HL-60/S4 (cell line): ENCODE measurements around the gene GSTO2.

ENCODE experiments used
- in situ Hi-C: fragments of 300-500 bp; cut with MboI; formaldehyde crosslinking; loops from 2 replicates; pipeline ENCODE4 v1.14.3; 2022; ENCODE audit warnings: low sequenced_read_pairs

Gene GSTO2

DNA sequence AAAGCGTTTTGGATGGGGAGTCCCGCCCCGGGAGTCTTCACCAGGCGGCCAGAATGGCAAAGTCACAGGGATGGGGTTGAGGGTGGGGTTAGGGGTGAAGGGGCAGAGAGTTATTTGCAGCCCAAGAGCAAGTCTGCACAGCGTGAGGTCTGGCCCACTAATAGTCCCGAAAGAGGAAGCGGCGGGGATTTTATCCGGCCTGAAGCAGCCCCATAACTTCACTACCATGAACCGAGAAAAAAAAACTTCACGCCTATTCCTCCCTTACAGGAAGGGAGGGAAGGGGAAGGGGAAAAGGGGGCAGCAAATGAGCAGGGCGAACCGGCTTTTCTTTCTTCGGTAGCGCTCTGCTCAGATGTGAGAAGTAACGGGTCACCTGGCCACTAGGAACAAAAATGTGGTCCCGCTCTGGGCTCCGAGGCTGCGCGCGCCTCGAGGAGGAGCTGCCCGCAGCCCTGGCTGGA lies 68.6 kb downstream of the GSTO2 start:
- in situ Hi-C loops: no loop called here

DNA sequence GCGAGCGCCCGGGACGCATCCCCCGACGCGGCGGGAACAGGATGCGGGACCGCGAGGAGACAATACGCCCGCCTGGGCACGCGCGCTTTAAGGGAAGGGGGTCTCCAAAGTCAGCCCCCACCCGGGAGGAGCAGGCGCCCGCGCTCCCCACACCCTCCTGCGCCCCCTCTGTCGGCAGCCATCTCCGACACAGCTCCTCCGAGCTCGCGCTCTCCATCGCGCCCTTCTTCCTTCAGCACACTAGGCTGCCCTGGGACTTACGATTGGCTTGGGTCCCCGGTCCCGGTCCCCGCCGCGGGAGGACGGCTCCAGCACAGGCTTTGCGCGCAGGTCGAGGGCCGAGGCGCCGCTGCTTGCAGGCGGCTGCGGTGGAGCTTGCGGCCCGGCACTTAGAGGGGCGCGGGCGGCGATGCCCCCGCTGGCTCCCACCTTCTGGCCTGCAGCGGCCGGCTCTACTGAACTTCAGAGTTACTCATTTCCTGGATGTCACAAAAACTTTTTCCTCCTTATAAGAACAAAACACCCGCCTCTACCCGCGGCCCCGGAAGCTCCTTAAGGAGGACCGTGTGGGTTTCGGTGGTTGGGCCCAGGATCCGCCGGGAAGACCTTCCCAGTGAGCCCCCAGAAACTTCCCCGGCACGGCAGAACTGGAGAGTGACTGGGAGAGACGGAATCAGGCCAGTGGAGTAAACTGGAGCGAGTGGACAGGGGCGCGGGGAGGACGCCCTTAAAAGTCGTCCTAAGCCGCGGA lies 69.2 kb downstream of the GSTO2 start, which contains the start of gene ITPRIP:
ITPRIP (minus strand) TSS at position 481 of the 751 bp plus-strand sequence. CDS start 22,414 bp downstream, outside the sequence.
- in situ Hi-C loops: no loop called here

DNA sequence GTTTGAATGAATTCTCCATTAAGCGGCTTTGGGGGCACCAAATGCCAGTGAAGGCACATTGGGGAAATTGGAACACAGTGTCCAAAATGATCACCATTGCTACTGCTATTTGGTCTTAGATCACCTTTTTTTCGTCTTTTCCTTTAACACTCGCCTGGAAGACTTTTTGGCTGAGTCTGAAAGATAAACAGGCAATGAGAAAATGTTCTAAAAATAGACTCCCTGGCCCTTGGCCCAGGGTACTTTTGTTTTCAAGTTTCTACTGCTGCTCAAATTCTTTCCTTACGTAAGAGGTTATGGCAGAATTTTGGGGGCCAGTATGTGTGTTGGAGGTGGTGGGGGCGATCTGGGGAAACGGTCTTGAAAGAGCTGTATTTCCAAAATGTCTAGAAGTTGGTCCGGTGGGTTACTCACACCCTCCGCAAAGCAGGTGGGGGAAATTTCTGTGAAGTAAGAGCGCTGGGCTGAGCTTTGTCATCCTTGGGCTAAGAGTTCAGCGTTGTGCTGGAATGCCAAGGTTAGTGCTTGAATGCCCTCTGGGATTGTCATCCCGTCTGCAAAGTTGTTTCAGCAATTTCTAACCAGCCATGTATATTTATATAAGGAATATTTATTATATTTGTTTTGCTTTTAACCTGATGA lies 70.6 kb downstream of the GSTO2 start:
- in situ Hi-C loops: no loop called here

DNA sequence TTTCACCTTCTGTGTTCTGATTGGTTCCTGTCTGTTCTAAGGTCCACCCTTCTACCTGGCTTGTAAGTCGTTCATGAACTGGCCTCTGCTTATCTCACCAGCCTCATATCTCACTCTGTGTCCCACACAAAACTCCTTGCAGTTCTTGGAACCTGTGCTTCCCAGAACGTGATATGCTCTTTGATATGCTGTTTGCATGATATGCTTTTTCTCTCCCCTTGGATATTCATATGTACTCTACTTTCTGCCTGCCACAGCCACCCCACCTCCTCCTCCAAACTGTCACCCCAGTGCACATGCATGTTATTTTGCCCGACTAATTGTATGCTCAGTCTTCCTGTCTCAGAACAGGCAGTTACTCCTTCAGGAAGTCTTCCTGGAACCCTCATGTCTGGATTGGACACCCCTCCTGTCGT lies 71.1 kb downstream of the GSTO2 start:
- in situ Hi-C loops: no loop called here

DNA sequence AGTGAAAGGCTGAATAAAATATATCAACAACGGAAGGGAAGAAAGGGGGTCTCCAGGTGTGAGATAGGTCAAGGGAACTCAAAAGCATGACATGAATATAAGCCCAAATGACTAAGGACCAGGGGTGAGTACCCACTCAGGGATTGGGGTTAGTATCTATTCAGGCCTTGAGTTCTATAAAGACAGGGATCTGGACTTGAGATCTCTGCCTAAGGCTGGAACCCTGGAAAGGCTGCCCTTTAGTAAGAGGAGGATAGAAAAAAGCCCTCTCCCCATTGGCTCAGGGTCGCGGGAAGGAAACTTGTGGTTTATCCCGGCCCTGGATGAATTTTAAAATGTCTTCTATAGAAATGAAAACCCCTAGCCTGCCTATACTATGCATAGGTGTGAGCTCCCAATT lies 71.7 kb downstream of the GSTO2 start:
- in situ Hi-C loops: no loop called here

DNA sequence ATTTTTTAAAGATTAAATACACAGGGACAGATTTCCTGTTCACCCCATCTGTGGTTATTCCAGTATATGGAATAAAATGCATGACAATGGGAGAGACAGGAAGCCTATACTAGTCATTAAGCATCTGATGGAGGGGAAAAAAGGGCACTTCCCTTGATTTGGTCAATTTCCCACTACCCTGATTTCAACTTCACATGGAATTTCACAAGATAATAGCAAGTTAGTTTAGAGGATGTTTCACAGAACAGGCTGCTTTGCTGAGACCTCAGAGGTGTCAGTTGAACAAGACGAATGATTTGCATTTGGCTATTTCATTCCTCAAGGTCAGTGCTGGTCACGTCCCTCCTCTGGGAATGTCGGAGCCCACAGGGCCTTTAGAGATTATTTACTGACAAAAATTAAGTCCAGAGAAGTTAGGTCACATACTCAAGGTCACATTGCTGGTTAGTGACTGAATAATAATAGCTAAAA lies 74.0 kb downstream of the GSTO2 start:
- in situ Hi-C loops: no loop called here

DNA sequence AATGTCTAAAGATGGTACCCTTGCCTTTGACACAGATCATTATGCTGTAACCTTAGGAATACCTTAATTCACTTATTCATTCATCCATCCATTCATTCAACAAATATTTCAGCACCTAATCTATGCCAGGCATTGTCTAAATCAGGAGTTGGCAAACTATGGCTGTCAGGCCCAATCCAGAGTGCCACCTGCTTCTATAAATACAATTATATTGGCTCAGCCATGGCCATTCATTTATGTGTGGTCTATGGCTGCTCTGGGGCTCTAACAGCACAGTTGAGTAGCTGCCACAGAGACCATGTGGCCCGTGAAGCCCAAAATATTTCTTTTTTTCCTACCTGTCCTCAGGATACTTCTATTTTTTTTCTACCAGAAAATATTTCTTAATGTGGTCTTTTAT lies 75.2 kb downstream of the GSTO2 start:
- in situ Hi-C loops: no loop called here

DNA sequence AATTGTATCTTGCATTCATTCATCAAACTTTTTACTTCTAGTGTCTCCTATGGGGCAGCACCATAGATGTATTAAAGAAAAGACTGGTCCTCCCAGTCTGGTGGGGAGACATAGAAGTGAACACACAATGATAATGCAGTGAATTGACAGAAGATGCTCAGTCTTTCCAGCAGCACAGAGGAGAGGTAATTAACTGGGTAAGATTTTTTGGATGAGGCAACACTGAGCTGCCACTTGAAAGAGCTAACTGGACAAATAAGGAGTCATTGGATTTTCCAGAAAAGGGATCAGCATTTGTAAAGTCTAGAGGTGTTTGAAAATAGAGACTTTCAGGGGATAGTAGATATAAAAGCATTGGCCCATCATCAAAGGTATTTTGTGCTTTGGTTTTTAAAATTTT lies 76.5 kb downstream of the GSTO2 start:
- in situ Hi-C loops: no loop called here

DNA sequence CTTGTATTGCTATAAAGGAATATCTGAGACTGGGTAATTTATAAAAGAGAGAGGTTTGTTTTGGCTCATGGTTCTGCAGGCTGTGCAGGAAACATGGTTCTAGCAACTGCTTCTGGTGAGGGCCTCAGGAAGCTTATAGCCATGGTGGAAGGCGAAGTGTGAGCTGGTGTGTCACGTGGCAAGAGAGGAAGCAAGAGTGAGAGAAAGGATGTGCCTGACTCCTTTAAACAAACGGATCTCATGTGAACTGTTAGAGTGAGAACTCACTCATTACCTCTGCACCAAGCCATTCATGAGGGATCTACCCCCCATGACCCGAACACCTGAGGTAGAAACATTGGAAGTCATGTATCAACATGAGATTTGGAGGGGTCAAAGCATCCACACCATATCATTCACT lies 77.0 kb downstream of the GSTO2 start:
- in situ Hi-C loops: no loop called here

DNA sequence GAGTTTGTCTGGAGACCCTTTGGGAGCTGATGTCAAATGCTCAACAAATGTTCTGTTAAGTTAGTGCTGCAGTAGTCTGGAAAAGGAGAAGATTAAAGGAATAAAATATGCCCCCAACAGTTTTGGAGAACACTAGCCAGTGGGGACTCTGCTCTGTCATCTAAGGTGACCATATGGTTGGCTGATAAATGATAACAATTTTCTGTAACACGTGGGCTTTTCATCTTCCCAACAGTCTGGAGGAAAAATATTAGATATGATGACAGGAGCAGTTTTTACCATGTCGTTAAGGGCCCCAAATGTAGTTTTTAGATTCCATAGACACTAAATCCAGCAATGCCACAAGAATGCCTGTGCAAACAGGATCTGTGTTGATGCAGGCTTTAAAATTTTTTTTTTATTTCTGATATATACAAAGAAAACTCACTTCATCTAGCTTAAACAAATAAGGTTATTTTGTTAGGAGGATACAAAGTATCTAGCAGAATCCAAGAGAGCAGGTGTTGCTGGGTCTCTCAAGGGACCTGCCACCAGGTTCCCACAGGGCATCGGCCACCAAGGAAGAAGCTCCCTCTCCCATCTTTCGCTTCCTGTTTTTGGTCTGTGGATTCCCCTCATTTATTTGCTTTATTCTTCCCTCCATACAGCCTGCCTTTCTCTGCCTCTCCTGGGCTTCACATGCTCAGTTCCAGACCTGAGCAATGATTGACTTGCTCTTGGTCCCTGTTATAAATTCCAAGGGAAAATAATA lies 78.5 kb downstream of the GSTO2 start:
- in situ Hi-C loops: no loop called here

DNA sequence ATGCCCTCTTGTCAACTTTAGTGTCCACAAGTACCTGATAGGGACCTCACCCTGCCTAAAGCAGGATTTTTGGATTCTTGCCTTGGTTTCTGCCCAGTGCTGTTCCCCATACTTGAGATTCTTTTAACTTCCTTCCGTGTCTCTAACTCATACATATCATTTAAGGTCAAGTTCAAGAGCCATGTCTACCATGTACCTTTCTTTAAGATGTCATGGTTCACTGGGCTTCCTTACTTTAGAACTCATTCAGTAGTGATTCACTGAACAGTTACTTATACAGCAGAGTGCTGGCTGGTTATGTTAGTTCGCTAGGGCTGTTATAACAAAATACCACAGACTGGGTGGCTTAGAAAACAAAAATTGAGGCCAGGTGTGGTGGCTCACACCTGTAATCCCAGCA lies 79.6 kb downstream of the GSTO2 start:
- in situ Hi-C loops: no loop called here

DNA sequence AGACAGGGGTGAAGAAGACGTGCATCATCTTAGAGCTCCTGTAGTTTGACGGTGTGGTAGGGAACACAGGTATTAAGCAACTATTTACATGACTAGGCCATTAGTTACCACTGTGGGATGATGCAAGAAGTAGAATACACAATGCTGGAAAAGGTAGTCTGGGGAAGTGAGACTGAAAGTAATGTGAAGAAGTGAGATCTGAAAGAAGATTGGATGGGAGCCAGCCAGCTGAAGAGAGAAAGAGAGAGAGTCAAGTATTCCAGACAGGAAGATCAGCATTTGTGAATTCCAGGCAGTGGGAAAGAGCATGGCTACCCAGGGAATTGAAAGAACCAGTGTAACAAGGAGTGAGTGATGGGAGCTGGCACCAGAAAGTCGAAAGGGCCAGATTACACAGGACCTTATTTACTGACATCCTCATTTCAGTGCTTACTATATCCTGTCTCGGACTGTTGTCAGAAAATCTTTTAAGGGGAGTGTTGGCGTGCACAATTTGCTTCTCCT lies 80.7 kb downstream of the GSTO2 start:
- in situ Hi-C loops: loop anchor here (5.0 kb wide), 1 partner anchor 57 kb away; no protein-coding TSS in a partner anchor

DNA sequence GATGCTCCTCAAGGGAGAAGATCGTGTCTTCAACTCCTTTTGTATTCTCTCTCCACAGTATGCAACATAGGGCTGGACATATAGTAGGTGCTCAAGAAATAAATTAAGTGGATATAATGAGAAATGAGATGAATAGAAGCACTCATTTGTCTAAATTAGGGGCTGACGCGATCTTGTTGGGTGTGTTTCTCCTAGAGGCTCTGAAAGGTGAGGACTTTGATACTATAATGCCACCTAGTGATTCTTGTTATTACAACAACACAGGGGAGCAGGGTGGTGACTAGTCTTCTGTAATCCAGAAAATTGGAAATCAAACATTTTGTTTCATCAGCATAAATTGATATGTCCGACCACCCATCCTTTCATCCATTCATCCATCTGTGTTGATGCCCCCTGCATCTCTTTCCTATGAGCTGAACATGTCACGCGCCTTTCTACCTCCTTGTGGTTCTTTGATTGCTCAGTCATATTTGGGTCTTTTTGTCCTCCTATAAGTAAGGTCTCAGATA lies 81.2 kb downstream of the GSTO2 start:
- in situ Hi-C loops: loop anchor here (5.0 kb wide), 1 partner anchor 58 kb away; no protein-coding TSS in a partner anchor

DNA sequence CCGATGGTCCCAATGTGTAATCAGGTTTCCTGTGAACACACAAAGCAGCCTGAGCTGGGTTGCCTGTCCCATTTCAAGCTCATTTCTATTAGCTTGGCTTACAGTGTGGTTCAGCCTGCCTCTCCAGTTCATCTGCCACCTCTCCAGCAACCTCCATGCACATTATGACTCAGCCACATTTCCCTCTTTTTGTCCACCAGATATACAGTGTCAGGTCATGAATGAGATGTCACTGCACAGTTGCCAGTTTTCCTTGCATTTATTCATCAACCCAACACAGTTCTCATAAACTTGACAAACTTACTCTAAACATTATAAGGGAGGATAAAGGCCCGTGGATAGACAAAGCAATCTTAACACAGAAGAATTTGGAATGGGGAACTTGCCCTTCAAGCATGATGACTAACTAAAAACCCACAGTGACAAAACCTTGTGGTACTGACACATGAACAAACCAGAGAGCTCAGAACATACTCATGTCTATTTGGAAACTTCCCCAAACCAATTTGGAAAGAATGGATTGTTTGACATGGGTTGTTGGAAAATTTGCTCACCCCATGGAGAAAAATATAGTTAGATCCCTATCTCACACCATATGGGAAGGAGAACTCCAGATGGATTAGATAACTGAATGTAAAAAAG lies 82.2 kb downstream of the GSTO2 start:
- in situ Hi-C loops: loop anchor here (5.0 kb wide), 1 partner anchor 59 kb away; no protein-coding TSS in a partner anchor

DNA sequence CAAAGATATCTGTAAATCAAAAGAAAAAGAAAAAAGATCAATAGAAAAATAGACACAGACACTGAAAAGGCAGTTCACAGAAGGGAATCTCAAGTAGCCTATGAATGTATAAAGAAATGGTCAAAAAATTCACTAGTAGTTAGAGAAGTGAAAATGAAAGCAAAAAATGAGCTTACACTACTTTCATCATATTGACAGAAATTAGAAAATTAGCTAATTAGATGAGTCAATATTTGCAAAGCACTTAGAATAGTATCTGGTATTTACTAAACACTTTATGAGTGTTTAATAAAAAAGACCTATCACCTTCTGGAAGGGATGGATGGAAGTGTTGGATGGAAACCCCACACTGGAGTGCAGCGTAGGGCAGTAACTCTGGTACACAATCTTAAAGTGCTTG lies 82.9 kb downstream of the GSTO2 start:
- in situ Hi-C loops: loop anchor here (5.0 kb wide), 1 partner anchor 60 kb away; no protein-coding TSS in a partner anchor

DNA sequence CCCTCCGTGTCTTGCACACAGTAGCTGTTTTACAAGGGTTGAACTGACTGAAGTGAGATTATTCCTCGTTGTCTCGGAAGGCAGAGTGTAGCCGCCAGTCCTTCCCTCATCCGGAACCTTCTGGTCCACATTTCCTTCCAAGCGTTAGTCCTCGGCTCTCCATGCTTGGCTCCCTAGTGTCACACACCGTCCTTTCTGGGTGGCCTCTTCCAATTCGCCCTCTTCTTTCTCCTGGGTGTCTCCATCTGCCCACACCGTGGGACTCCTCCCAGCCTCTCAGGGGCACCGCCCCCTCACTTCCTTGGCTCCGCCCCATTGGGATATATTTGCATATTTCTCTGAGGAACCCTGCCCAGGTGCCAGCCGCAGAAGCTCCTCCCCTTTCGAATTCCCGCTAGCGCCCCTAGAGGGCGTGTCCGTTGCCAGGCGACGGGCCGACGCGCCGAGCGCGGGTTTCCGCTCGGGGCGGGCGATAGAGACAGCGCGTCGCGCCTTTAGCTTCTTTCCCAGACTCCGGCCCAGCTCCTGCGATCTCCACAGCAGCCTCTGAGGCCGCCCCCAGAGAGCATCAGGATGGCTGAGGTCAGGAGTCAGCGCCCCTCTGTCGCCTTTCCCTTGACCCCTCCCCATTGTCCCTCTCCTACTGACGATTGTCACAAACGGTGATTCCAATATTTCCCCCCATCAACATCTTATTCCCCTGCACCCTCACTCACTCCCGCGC lies 84.5 kb downstream of the GSTO2 start, which contains the start of gene CFAP58:
CFAP58 (plus strand) TSS at position 509 of the 724 bp plus-strand sequence; CDS start at position 574, 65 bp downstream.
- in situ Hi-C loops: loop anchor here (5.0 kb wide), 1 partner anchor 61 kb away; no protein-coding TSS in a partner anchor
